Caco-2 (cell line): ENCODE results near the gene ATOSB. TPM values are rescaled to one million over a fixed set of nuclear protein-coding genes. Genes with fewer than 3 reads are reported as not detected.
A peak's percentile ranks its signal among the peaks of the same experiment; 100 is the strongest.

Experiments
- BruUV-seq: library from RNA; stranded (reverse); fragments of 400-500 nt; replicated peaks from 2 replicates; lab custom pipeline; 2021; lab: Mats Ljungman, UMichigan
- CTCF ChIA-PET: fragments of 300-600 bp; sonication (Branson Sonifier 250); formaldehyde crosslinking; loops from one replicate; lab custom pipeline; 2022; ENCODE audit warnings: antibody characterized with exemption; lab: Charles Lee
- POLR2A ChIA-PET: fragments of 300-600 bp; sonication (Branson Sonifier 250); formaldehyde crosslinking; loops from one replicate; lab custom pipeline; 2022; ENCODE audit warnings: antibody characterized with exemption; lab: Charles Lee
- DNase-seq, 2 experiments: peaks; one replicate each; pipeline versions ENCODE4 v3.0.0 to v3.0.0-alpha.2; 2020 to 2022
- H3K27me3 ChIP-seq: replicated peaks from 2 replicates; pipeline ENCODE4 v1.6.0; 2011; ENCODE audit warnings: low read length; ENCODE audit not compliant: control insufficient read depth, insufficient read depth
- H3K36me3 ChIP-seq: 2 replicates; pipeline ENCODE4 v1.5.1; 2011; ENCODE audit warnings: low read length; ENCODE audit not compliant: control insufficient read depth, insufficient read depth
- H3K4me1 ChIP-seq: fragments of 250-450 bp; sonication (Bioruptor Pico); 2 replicates; pipeline ENCODE4 v1.5.1; 2020; ENCODE audit warnings: mild to moderate bottlenecking
- H3K4me3 ChIP-seq: 2 replicates; pipeline ENCODE4 v1.5.1; 2011; ENCODE audit warnings: low read depth, mild to moderate bottlenecking, control low read depth, low read length
- H3K9me3 ChIP-seq: fragments of 250-450 bp; sonication (Bioruptor Pico); 2 replicates; pipeline ENCODE4 v1.5.1; 2020; ENCODE audit warnings: mild to moderate bottlenecking, moderate library complexity
- H3K27ac Mint-ChIP-seq: one replicate; pipeline ENCODE4 v1.8.0; 2022; ENCODE audit warnings: mixed read lengths; ENCODE audit not compliant: unreplicated experiment
- H3K27me3 Mint-ChIP-seq: one replicate; pipeline ENCODE4 v1.8.0; 2022; ENCODE audit warnings: mixed read lengths; ENCODE audit not compliant: insufficient read depth, unreplicated experiment
- H3K36me3 Mint-ChIP-seq: one replicate; pipeline ENCODE4 v1.8.0; 2022; ENCODE audit warnings: mild to moderate bottlenecking, mixed read lengths; ENCODE audit not compliant: insufficient read depth, unreplicated experiment
- H3K4me1 Mint-ChIP-seq: one replicate; pipeline ENCODE4 v1.8.0; 2022; ENCODE audit warnings: low read depth, mixed read lengths; ENCODE audit not compliant: unreplicated experiment
- H3K4me3 Mint-ChIP-seq: one replicate; pipeline ENCODE4 v1.8.0; 2022; ENCODE audit warnings: mild to moderate bottlenecking, moderate library complexity, mixed read lengths; ENCODE audit not compliant: unreplicated experiment
- H3K9me3 Mint-ChIP-seq: one replicate; pipeline ENCODE4 v1.8.0; 2022; ENCODE audit warnings: mixed read lengths; ENCODE audit not compliant: unreplicated experiment
- CTCF ChIP-seq, 2 experiments: fragments of 200-600 bp in 1 of 2; IDR thresholded peaks; 1 replicate in 1 of 2; 2 replicates in 1 of 2; pipeline versions ENCODE4 v1.5.1 to v1.8.0; 2011 to 2022; ENCODE audit warnings: antibody characterized with exemption in 1 of 2, control low read depth in 1 of 2, inconsistent platforms in 1 of 2, low read depth in 1 of 2, low read length in 1 of 2, mild to moderate bottlenecking in 1 of 2, moderate library complexity in 1 of 2; ENCODE audit not compliant: insufficient read depth in 1 of 2, severe bottlenecking in 1 of 2, unreplicated experiment in 1 of 2
- intact Hi-C: fragments of 100-400 bp; cut with micrococcal nuclease; formaldehyde crosslinking; loops from one replicate; pipeline ENCODE4 v1.10.0; 2022; ENCODE audit not compliant: unreplicated experiment
- total RNA-seq: library from RNA; stranded (reverse); gene quantifications from 2 replicates; pipeline ENCODE4 v1.2.3, GENCODE V29; 2022

Gene ATOSB
- total RNA-seq, 1 experiment from 2014 or later = 5.8 TPM

GRCh38 chr9:35102769-35103659 lies 12.6 kb downstream of the ATOSB start, which contains the start of gene STOML2:
TSS of gene STOML2 (minus strand) at chr9:35103131. CDS start at chr9:35103094, 37 bp downstream.
- peak within 1 kb of the TSS; percentile 99 for H3K27ac Mint-ChIP-seq
- no peaks in the 10 kb centered on the region for H3K4me1 Mint-ChIP-seq
- TF ChIP-seq CTCF (IDR thresholded peaks at IDR 0.05; ENCODE audit: insufficient read depth in 1 of 2, low read depth in 1 of 2, low read length in 1 of 2, severe bottlenecking in 1 of 2, unreplicated experiment in 1 of 2) = no peak

GRCh38 chr9:35102465-35102768 lies 13.2 kb downstream of the ATOSB start:
- TSS peak; percentile 73 for BruUV-seq
- ChIA-PET POLR2A (interaction anchor here (1.3 to 2.0 kb wide), 5 partner anchors 9 to 60 kb away, joined by 8 to 26 read pairs (median 14); partner anchors contain the start of genes ATOSB, FANCG, UNC13B and VCP), CTCF (interaction anchor here (0.6 to 1.5 kb wide), 5 partner anchors 9 to 203 kb away, joined by 3 to 7 read pairs (median 4); partner anchors contain the start of genes ATOSB and FANCG)
- H3K27me3 Mint-ChIP-seq = no peaks in the 10 kb centered on the region
- H3K4me3 Mint-ChIP-seq = peak overlapping the region; percentile 99
- no peaks in the 10 kb centered on the region for H3K4me1 Mint-ChIP-seq
- peaks cover 2% of the 10 kb centered on the region for H3K36me3 ChIP-seq
- H3K36me3 Mint-ChIP-seq = peaks cover 28% of the 10 kb centered on the region
- H3K9me3 ChIP-seq = no peaks in the 10 kb centered on the region
- DNase-seq = no peak
- H3K4me1 ChIP-seq = no peaks in the 10 kb centered on the region; the same call in 1 of the 2 replicates
- H3K27ac Mint-ChIP-seq = peak overlapping the region; percentile 99
- no peaks in the 10 kb centered on the region for H3K27me3 ChIP-seq
- TF ChIP-seq CTCF (IDR thresholded peaks at IDR 0.05; ENCODE audit: insufficient read depth in 1 of 2, low read depth in 1 of 2, low read length in 1 of 2, severe bottlenecking in 1 of 2, unreplicated experiment in 1 of 2) = no peak
- no peaks in the 10 kb centered on the region for H3K9me3 Mint-ChIP-seq
- intact Hi-C loops = no loop called here
- H3K4me3 ChIP-seq = peak overlapping the region; percentile 78

More at GRCh38 chr9:35102769-35103659, 12.6 kb downstream of the ATOSB start, which contains the start of gene STOML2:
- peak within 1 kb of the TSS; percentile 78 for H3K4me3 ChIP-seq
- H3K9me3 ChIP-seq = no peaks in the 10 kb centered on the region
- H3K27me3 Mint-ChIP-seq = no peaks in the 10 kb centered on the region
- no peaks in the 10 kb centered on the region for H3K27me3 ChIP-seq
- intact Hi-C loops = loop anchor here (1.0 kb wide), 2 partner anchors 8 to 12 kb away; partner anchors contain the start of gene ATOSB
- peaks cover 28% of the 10 kb centered on the region for H3K36me3 Mint-ChIP-seq
- DNase-seq = peak; percentile 93 to 95
- no peaks in the 10 kb centered on the region for H3K9me3 Mint-ChIP-seq
- H3K4me3 Mint-ChIP-seq = peak within 1 kb of the TSS; percentile 99
- no TSS peak for BruUV-seq
- ChIA-PET POLR2A (interaction anchor here (0.7 to 2.0 kb wide), 6 partner anchors 8 to 59 kb away, joined by 7 to 26 read pairs (median 12); partner anchors contain the start of genes ATOSB, FANCG, UNC13B and VCP), CTCF (interaction anchor here (0.6 to 1.5 kb wide), 7 partner anchors 8 to 203 kb away, joined by 3 to 7 read pairs (median 4); partner anchors contain the start of genes ATOSB and FANCG)
- no peaks in the 10 kb centered on the region; the same call in 1 of the 2 replicates for H3K4me1 ChIP-seq
- peaks cover 2% of the 10 kb centered on the region for H3K36me3 ChIP-seq

- TF ChIP-seq CTCF (IDR thresholded peaks at IDR 0.05; ENCODE audit: insufficient read depth in 1 of 2, low read depth in 1 of 2, low read length in 1 of 2, severe bottlenecking in 1 of 2, unreplicated experiment in 1 of 2) = no peak
- DNase-seq = no peak
- peak overlapping the region; percentile 39 for H3K4me3 Mint-ChIP-seq
- H3K36me3 Mint-ChIP-seq = peaks cover 38% of the 10 kb centered on the region
- CTCF ChIA-PET = no interaction called here
- Histone ChIP-seq H3K4me1 (peaks cover 4% of the 10 kb centered on the region; the same call in 1 of the 2 replicates), H3K27me3 (no peaks in the 10 kb centered on the region), H3K36me3 (no peaks in the 10 kb centered on the region), H3K9me3 (no peaks in the 10 kb centered on the region), H3K4me3 (no peak overlapping the region)
- intact Hi-C loops = no loop called here
- no TSS peak for BruUV-seq
- H3K27ac Mint-ChIP-seq = no peak overlapping the region
- H3K4me1 Mint-ChIP-seq = no peaks in the 10 kb centered on the region
- H3K27me3 Mint-ChIP-seq = no peaks in the 10 kb centered on the region
- no peaks in the 10 kb centered on the region for H3K9me3 Mint-ChIP-seq
- POLR2A ChIA-PET = interaction anchor here (0.7 kb wide), 1 partner anchor 14 kb away, joined by 3 read pairs; no protein-coding TSS in a partner anchor
Measured at GRCh38 chr9:35097573-35097972, 18.1 kb downstream of the ATOSB start.
